ENCODE results near the gene PPM1L.

Gene PPM1L

DNA sequence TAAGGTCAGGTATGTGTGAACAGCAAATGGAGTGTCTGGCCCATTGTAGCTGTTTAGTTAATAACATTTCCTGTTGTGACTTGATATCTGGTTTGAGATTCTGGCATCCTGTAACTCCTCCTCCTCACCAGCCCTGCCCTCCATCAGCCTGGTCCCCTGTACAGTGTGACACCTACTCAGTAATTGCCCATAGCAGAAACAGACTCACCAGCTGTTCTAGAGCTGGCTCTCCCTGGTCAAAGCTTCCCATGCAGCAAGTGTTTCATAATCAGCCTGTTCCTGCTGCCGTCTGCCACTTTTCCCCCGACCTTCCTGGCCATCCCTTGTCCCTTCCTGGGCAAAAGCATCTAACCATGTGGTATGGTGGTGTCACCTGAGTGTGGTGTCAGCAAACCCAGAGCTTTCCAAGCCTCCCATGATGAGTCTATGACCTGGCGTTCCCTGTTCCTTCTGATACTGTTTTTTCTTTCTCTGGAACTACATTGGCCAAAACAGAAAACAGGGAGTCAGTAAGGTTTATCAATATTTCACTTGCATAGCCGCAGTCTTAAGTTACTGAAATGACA is 293.7 kb downstream of the PPM1L start:
- DNase-seq (ENCODE audit: low spot score) = no peak
- TF ChIP-seq, protein P1, sequence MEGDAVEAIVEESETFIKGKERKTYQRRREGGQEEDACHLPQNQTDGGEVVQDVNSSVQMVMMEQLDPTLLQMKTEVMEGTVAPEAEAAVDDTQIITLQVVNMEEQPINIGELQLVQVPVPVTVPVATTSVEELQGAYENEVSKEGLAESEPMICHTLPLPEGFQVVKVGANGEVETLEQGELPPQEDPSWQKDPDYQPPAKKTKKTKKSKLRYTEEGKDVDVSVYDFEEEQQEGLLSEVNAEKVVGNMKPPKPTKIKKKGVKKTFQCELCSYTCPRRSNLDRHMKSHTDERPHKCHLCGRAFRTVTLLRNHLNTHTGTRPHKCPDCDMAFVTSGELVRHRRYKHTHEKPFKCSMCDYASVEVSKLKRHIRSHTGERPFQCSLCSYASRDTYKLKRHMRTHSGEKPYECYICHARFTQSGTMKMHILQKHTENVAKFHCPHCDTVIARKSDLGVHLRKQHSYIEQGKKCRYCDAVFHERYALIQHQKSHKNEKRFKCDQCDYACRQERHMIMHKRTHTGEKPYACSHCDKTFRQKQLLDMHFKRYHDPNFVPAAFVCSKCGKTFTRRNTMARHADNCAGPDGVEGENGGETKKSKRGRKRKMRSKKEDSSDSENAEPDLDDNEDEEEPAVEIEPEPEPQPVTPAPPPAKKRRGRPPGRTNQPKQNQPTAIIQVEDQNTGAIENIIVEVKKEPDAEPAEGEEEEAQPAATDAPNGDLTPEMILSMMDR (IDR thresholded peaks at IDR 0.05; ENCODE audit: extremely low read depth, missing control alignments) = no peak

DNA sequence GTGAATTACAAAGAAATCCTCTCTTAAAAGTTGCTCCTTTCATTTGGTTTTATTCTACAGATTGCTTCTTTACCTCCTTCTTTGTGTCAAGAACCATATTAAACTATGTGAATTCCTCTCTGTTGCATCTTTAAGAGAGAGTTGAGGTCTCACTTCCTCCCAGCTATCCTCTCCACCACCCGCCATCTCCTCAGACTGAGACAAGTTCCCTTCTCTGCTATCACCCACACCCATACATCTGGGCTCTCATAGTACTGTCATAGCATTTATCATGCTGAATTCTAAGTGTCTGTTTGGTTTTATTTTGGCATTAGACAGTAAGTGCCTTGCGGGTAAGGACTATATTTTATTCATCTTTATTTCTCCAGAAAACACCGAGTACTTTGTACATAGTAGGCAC is 294.9 kb downstream of the PPM1L start:
- DNase-seq (ENCODE audit: low spot score) = no peak
- TF ChIP-seq, protein P1 (IDR thresholded peaks at IDR 0.05; ENCODE audit: extremely low read depth, missing control alignments) = no peak

DNA sequence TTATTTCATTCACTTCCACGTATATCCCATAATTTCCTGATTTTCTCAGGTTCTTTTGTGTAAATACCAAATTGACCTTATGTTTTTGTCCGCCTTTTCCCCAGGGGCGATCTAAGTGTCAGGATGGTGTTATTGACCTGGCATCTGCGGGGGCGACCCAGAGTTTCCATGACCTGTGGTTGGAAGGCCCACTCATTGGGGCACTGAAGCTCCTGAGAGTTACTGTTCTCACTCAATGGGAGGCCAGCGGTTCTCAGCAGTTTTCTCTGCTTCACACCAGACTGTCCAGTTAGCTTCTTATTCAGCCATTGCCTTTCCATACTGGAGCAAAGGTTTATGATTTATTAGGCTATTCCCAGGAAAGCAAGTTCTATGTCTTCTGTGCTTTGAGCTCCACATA is 295.8 kb downstream of the PPM1L start:
- DNase-seq (ENCODE audit: low spot score) = no peak
- TF ChIP-seq, protein P1 (IDR thresholded peaks at IDR 0.05; ENCODE audit: extremely low read depth, missing control alignments) = no peak

DNA sequence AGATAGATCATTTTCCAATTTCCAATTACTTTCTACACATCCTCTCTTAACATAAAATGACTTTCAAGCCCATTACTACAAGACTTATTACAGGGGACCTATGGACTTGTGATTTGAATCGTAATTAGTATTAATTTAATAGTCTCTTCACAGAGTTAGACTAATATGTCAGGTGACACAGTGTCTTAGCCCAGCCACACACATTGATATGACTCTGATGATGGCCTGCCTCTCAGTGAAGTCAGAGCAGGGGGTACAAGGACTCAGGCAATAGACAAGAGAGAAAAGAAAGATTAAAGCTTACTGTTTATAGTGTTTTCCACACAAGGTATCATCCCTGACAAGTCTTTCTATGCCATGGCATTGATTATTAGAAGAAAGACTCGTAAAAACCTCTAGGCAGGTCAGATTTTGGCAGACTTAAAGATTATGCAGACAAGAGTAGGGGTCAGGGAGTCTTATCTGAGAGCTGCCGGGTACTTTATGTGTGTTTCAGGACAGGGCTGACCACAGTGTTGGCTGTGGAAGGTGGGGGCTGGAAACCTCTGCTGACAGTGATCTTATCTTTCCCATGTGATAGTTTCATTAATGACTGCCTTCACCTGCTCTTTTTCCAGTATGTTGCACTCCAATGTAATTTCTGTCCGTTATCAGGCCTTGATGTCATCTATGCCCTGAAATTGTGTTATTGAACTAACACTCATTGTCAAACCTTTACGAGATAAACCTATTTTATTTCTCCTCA is 299.0 kb downstream of the PPM1L start:
- TF ChIP-seq, protein P1 (IDR thresholded peaks at IDR 0.05; ENCODE audit: extremely low read depth, missing control alignments) = no peak
- DNase-seq (ENCODE audit: low spot score) = no peak

DNA sequence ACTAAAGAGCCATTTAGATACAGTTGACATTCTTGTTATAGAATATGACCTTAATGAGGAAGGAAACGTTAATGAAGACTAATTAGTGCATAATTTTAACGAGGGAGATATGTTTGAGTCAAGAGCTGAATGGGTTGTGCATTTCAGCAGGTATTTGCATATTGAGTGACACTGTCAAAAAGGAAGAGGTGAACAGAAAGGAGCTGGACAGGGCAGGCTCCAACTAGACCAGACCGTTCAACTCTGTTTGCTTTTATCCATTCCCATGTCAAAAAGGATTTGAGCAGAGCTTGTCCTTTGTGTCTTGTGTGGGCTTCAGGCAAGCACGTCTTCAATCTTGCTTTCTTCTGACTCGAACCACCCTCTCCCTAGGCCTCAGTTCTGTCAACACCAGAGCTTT is 308.4 kb downstream of the PPM1L start:
- no peak for DNase-seq (ENCODE audit: low spot score)
- TF ChIP-seq, protein P1 (IDR thresholded peaks at IDR 0.05; ENCODE audit: extremely low read depth, missing control alignments) = no peak

DNA sequence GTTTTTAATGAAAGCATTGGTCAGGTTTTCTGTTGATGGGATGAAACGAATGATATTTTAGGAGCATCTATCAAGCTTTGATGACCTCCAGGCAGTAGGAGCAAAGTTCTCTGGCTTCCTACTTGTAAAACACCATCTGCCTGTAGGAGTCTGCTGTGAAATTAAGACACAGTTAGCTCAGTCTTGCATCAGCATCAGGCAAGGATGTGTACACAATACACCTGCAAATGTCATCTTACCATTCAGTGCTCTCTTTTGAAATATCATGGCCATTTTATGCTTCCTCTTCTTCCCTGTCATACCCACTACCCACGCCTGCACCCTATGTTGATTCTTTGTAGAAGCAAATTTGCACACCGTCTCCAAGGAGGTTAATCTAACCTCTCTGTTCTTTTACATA is 310.9 kb downstream of the PPM1L start:
- TF ChIP-seq, protein P1 (IDR thresholded peaks at IDR 0.05; ENCODE audit: extremely low read depth, missing control alignments) = no peak
- no peak for DNase-seq (ENCODE audit: low spot score)

DNA sequence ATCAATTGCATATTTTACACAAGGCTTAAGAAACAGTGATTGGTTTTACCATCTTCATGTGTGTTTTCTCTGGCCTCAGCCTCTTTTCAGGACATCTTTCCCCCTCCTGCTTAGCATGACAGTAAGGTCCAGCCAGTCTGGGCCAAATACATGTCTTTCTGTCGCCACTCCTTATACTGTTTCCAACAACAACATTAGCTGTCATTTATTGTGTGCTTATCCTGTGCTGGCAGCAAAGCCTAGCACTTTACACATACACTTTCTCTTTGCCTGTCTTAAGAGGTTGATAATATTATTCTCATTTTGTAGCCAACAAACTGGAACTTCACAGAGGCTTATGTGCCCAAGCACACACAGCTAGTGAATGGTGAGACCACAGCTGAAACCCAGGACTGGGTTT is 311.3 kb downstream of the PPM1L start:
- no peak for DNase-seq (ENCODE audit: low spot score)
- TF ChIP-seq, protein P1 (IDR thresholded peaks at IDR 0.05; ENCODE audit: extremely low read depth, missing control alignments) = no peak
